Measurements from ENCODE around the gene PCDHGA5. TPM values are rescaled to one million over a fixed set of nuclear protein-coding genes. Genes with fewer than 3 reads are reported as not detected.
"Not testable (repeated sequence)": the region's sequence is repeated elsewhere in the genome, so short reads cannot be mapped to it uniquely, and the experiment has no call there.

The PCDHGA5 gene
- total RNA-seq, 1 donor from 2014 or later, result 1.3 TPM

DNA sequence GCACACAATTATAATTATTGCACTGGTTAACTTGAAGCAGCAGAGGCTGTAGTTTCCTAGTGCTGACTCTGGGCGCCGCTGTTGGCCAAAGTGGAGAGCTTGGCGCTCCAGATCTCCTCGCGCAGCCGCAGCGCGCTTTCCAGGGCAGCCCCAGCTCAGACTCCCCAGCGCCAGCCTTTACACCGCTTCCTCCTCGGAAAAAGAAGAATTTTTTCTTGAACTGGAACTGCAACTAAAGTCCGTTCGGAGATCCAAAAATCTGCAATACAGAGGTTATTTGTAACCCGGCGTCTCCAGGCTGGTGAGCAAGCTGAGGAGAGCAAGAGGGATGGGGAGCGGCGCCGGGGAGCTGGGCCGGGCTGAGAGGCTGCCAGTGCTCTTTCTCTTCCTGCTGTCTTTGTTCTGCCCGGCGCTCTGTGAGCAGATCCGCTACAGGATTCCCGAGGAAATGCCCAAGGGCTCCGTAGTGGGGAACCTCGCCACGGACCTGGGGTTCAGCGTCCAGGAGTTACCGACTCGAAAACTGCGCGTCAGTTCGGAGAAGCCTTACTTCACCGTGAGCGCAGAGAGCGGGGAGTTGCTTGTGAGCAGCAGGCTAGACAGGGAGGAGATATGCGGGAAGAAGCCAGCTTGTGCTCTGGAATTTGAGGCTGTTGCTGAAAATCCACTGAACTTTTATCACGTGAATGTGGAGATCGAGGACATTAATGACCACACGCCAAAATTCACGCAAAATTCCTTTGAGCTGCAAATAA is 23.8 kb downstream of the PCDHGA5 start, which contains the start of gene PCDHGB4:
Gene PCDHGB4, plus strand, starts transcription at position 142 of the 755 bp plus-strand sequence. Its CDS starts 187 bp downstream, at position 329.
- peak; percentile 6 for DNase-seq (ENCODE audit: low read depth)

- DNase-seq (ENCODE audit: low read depth), result no peak
Measured at GRCh38 chr5:141388661-141389060, 24.7 kb downstream of the PCDHGA5 start.

DNA sequence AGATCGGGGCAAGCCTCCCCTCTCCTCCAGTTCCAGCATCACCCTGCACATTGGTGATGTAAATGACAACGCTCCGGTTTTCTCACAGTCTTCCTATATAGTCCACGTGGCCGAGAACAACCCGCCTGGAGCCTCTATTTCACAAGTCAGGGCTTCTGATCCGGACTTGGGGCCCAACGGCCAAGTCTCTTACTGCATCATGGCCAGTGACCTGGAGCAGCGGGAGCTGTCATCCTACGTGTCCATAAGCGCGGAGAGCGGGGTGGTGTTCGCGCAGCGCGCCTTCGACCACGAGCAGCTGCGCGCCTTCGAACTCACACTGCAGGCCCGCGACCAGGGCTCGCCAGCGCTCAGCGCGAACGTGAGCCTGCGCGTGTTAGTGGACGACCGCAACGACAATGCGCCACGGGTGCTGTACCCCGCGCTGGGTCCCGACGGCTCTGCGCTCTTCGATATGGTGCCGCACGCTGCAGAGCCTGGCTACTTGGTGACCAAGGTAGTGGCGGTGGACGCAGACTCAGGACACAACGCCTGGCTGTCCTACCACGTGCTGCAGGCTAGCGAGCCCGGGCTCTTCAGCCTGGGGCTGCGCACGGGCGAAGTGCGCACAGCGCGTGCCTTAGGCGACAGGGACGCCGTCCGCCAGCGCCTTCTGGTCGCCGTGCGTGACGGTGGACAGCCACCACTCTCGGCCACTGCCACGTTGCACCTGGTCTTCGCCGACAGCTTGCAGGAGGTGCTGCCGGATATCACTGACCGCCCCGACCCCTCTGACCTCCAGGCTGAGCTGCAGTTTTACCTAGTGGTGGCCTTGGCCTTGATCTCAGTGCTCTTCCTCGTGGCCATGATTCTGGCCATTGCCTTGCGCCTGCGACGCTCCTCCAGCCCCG is 25.4 kb downstream of the PCDHGA5 start:
- no peak for DNase-seq (ENCODE audit: low read depth)

DNA sequence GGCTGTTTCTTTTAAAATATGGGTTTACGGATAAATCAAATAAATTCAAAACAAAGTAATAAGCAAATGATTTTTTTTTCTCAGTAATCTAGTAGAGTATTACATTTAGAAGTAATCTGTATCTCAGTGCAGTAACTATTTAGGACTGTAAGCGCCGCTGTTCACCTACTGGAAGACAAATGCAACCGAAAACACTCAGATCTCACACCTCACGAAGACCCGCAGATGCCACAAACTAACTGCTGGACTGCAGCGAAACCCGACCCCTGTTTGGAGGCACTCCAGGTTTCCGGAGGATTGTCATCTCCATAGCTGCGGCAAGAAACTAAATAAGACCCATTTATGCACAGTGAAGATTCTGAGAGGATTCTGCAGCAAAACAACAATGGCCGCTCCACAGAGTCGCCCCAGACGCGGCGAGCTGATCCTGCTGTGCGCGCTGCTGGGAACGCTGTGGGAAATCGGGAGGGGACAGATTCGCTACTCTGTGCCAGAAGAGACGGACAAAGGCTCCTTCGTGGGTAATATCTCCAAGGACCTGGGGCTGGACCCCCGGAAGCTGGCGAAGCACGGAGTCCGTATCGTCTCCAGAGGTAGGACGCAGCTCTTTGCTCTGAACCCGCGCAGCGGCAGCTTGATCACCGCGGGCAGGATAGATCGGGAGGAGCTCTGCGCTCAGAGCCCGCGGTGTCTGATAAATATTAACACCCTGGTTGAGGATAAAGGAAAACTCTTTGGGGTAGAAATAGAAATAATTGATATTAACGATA is 28.7 kb downstream of the PCDHGA5 start, which contains the start of gene PCDHGA8:
Gene PCDHGA8, plus strand, starts transcription at position 205 of the 770 bp plus-strand sequence. Its CDS starts 181 bp downstream, at position 386.
- no peak for DNase-seq (ENCODE audit: low read depth)

DNA sequence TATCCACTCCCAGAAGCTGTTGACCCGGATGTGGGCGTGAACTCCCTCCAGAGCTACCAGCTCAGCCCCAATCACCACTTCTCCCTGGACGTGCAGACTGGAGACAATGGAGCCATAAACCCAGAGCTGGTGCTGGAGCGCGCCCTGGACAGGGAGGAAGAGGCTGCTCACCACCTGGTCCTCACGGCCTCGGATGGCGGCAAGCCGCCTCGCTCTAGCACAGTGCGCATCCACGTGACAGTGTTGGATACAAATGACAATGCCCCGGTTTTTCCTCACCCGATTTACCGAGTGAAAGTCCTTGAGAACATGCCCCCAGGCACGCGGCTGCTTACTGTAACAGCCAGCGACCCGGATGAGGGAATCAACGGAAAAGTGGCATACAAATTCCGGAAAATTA is 29.3 kb downstream of the PCDHGA5 start:
- DNase-seq (ENCODE audit: low read depth), result no peak

DNA sequence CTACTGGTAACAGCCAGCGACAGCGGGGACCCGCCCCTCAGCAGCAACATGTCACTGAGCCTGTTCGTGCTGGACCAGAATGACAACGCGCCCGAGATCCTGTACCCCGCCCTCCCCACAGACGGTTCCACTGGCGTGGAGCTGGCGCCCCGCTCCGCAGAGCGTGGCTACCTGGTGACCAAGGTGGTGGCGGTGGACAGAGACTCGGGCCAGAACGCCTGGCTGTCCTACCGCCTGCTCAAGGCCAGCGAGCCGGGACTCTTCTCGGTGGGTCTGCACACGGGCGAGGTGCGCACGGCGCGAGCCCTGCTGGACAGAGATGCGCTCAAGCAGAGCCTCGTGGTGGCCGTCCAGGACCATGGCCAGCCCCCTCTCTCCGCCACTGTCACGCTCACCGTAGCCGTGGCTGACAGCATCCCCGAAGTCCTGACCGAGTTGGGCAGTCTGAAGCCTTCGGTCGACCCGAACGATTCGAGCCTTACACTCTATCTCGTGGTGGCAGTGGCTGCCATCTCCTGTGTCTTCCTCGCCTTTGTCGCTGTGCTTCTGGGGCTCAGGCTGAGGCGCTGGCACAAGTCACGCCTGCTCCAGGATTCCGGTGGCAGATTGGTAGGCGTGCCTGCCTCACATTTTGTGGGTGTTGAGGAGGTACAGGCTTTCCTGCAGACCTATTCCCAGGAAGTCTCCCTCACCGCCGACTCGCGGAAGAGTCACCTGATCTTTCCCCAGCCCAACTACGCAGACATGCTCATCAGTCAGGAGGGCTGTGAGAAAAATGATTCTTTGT is 30.6 kb downstream of the PCDHGA5 start:
- not testable (repeated sequence) for DNase-seq (ENCODE audit: low read depth)

DNA sequence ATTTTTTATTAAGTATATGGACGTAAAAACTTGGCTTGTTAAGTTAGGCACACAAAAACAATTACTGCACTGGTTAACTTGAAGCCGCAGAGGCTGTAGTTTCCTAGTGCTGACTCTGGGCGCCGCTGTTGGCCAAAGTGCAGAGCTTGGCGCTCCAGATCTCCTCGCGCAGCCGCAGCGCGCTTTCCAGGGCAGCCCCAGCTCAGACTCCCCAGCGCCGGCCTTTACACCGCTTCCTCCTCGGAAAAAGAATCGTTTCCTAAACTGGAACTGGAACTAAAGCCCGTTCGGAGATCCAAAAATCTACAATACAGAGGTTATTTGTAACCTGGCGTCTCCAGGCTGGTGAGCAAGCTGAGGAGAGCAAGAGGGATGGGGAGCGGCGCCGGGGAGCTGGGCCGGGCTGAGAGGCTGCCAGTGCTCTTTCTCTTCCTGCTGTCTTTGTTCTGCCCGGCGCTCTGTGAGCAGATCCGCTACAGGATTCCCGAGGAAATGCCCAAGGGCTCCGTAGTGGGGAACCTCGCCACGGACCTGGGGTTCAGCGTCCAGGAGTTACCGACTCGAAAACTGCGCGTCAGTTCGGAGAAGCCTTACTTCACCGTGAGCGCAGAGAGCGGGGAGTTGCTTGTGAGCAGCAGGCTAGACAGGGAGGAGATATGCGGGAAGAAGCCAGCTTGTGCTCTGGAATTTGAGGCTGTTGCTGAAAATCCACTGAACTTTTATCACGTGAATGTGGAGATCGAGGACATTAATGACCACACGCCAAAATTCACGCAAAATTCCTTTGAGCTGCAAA is 34.0 kb downstream of the PCDHGA5 start, which contains the start of gene PCDHGB5:
Gene PCDHGB5, plus strand, starts transcription at position 192 of the 796 bp plus-strand sequence. Its CDS starts 181 bp downstream, at position 373.
- DNase-seq (ENCODE audit: low read depth), result peak; percentile 27

DNA sequence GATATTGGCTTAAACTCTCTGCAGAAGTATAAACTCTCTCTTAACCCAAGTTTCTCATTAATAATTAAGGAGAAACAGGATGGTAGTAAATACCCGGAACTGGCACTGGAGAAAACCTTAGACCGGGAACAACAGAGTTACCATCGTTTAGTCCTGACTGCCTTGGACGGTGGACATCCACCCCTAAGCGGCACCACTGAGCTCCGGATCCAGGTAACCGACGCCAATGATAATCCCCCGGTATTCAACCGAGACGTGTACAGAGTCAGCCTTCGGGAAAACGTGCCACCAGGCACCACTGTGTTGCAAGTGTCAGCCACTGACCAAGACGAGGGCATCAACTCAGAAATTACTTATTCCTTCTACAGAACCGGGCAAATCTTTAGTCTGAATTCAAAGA is 34.6 kb downstream of the PCDHGA5 start:
- DNase-seq (ENCODE audit: low read depth), result no peak

DNA sequence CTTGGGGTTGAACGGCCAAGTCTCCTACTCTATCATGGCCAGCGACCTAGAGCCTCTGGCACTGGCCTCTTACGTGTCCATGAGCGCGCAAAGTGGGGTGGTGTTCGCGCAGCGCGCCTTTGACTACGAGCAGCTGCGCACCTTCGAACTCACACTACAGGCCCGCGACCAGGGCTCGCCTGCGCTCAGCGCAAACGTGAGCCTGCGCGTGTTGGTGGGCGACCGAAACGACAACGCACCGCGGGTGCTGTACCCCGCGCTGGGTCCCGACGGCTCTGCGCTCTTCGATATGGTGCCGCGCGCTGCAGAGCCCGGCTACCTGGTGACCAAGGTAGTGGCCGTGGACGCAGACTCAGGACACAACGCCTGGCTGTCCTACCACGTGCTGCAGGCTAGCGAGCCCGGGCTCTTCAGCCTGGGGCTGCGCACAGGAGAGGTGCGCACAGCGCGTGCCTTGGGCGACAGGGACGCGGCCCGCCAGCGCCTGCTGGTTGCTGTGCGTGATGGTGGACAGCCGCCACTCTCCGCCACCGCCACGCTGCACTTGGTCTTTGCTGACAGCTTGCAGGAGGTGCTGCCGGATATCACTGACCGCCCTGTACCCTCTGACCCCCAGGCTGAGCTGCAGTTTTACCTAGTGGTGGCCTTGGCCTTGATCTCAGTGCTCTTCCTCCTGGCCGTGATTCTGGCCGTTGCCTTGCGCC is 35.7 kb downstream of the PCDHGA5 start:
- no peak for DNase-seq (ENCODE audit: low read depth)

DNA sequence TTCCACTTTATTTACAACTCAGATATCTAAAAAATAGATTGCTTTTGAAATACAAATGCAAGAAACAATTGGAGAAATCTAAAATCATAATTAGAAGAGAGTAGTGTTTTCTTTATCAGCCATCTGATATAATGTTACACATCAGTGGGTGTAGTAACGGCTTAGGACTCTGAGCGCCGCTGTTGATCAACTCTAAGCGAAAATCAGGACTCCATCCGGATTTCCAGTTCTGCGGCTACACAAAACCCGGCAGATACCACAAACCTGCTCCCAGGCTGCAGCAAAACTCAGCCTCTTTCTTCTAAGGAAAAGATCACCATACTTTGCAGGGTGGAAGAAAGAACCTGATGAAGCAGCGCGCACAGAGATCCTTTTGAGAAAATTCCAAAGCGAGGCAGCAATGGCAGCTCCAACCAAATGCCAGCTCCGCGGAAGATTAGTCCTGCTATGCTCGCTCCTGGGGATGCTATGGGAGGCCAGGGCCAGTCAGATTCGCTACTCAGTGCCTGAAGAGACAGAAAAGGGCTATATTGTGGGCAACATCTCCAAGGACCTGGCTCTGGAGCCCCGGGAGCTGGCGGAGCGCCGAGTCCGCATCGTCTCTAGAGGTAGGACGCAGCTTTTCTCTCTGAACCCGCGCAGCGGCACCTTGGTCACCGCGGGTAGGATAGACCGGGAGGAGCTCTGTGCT is 38.7 kb downstream of the PCDHGA5 start, which contains the start of gene PCDHGA9:
Gene PCDHGA9, plus strand, starts transcription at position 226 of the 691 bp plus-strand sequence. Its CDS starts 175 bp downstream, at position 401.
- peak; percentile 15 for DNase-seq (ENCODE audit: low read depth)

DNA sequence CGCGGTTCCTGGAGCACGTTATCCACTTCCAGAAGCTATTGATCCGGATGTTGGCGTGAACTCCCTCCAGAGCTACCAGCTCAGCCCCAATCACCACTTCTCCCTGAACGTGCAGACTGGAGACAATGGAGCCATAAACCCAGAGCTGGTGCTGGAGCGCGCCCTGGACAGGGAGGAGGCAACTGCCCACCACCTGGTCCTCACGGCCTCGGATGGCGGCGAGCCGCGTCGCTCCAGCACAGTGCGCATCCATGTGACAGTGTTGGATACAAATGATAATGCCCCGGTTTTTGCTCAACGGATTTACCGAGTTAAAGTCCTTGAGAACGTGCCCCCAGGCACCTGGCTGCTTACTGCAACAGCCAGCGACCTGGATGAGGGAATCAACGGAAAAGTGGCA is 39.4 kb downstream of the PCDHGA5 start:
- no peak for DNase-seq (ENCODE audit: low read depth)

- peak; percentile 7 for DNase-seq (ENCODE audit: low read depth)
Measured at GRCh38 chr5:141407790-141408505, 44.0 kb downstream of the PCDHGA5 start, which contains the start of gene PCDHGB6. PCDHGB6 (plus strand) TSS chr5:141408021; CDS start chr5:141408203, 182 bp downstream.

GRCh38 chr5:141409598-141410306 is 45.8 kb downstream of the PCDHGA5 start:
- DNase-seq (ENCODE audit: low read depth), result no peak

- DNase-seq (ENCODE audit: low read depth), result no peak
Measured at GRCh38 chr5:141411575-141411974, 47.6 kb downstream of the PCDHGA5 start.

DNA sequence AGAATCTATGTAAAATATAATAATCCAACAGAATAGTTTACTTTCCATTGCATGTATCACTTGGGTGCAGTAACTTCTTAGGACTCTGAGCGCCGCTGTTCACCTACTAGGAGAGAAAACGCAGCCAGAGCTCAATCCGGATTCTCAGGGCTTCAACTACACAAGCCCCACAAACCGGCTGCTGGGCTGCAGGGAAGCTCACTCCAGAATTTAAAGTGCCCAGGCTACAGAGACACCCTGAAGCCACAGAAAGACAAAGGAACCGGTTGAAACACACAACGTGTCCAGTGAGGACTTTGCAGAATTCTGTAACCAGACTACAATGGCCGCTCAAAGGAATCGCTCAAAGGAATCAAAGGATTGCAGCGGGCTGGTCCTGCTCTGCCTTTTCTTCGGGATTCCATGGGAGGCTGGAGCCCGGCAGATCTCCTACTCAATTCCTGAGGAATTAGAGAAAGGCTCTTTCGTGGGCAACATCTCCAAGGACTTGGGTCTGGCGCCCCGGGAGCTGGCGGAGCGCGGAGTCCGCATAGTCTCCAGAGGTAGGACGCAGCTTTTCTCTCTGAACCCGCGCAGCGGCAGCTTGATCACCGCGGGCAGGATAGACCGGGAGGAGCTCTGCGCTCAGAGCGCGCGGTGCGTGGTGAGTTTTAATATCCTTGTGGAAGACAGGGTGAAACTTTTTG is 49.0 kb downstream of the PCDHGA5 start, which contains the start of gene PCDHGA10:
Gene PCDHGA10, plus strand, starts transcription at position 134 of the 686 bp plus-strand sequence. Its CDS starts 189 bp downstream, at position 323.
- DNase-seq (ENCODE audit: low read depth), result peak; percentile 30

- DNase-seq (ENCODE audit: low read depth), result no peak
Measured at GRCh38 chr5:141413540-141414069, 49.6 kb downstream of the PCDHGA5 start.

All from renal cortical epithelial cell (primary cell).